Measurements from ENCODE around the gene CAPZB. TPM values are rescaled to one million over a fixed set of nuclear protein-coding genes. Genes with fewer than 3 reads are reported as not detected.

CAPZB gene
- total RNA-seq, 1 donor from 2014 or later = 160 TPM

DNA sequence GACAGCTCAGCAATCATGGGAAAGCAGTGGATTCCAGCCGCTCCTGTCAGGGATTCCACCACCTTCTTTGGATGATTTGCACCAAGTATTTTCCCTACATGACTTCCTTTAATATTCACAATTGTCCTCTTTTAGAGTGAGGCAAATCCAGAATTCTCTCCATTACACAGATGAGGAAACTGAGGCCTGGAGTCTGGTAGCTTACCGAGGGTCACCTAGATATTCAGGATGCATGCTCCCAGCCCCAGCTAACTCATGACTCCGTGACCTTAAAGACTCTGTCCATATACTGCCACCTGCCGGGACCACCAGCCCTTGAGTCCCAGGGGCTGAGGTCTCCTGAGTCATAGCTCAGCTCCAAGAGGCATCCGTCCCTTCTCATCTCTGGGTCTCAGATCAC is 80.6 kb downstream of the CAPZB start:
- DNase-seq = no peak

DNA sequence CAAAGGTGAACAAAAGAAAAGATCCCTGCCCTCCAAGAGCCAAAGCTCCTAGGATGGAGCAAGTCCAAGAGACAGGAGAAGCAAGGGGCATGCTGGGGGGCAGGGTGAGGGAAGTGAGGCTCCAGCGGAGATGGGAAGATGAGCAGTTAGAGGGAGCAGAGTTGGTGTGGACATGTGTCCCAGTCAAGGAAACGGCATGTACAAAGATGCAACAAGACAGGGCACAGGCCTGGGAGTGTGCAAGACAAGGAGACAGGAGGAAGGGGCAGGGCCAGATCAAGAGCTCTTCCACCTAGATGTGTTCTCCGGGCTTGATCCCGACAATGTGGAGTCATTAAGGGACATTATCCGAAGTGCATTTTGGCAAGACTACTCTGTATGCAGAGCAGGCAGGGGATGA is 82.1 kb downstream of the CAPZB start:
- DNase-seq = no peak

DNA sequence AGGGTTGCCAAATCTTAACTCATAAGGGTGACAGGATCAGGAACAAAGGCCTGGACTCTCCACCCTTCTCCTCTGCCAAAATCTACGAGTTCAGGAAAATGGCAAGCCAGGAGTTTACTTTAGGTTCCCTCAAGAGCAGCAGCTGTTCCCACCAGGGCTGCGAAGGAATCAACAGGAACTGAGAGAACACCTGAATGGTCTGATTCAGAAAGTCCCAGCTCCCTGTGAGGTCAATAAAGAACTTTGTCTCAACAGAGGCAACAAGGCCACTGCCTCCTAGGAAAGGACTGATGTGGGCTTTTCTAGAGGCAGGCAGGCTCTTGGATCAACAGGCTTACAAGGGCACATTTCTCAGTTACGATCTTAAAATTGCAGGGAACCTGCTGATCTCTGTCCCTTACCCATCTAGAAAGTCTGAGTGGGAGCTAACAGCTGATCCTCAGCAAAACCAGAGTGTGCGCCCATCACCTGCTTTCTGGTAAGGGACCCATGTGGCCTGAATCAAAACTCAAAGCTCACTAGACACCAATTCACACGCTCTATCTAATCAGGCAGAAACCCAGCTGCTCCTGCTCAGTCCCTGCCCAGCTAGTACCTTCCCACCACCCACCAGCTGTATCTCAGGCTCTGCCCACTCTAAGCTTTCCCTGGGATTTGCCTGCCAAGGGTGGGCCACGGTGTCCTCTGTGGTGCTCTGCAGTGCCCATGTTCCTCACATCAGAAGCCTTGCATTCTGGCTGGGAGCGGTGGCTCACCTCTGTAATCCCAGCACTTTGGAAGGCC is 83.1 kb downstream of the CAPZB start:
- DNase-seq = peak; percentile 34

DNA sequence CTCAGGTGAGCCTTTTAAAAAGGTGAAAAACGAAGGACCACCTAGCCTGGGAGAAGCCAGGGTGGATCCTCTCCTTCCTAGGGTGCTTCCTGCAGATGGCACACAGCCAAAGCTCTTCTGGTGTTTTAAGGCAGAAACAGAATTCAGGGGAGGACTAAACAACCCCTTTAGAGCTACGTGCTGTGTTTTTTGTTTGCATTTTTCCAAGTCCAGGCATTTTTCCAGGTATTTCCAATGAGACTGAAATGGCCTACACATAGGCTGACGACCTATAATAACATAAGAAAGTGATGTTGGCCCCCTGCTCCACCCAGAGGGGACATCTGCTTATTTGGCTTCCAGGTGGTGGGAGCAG is 83.8 kb downstream of the CAPZB start:
- DNase-seq = no peak

DNA sequence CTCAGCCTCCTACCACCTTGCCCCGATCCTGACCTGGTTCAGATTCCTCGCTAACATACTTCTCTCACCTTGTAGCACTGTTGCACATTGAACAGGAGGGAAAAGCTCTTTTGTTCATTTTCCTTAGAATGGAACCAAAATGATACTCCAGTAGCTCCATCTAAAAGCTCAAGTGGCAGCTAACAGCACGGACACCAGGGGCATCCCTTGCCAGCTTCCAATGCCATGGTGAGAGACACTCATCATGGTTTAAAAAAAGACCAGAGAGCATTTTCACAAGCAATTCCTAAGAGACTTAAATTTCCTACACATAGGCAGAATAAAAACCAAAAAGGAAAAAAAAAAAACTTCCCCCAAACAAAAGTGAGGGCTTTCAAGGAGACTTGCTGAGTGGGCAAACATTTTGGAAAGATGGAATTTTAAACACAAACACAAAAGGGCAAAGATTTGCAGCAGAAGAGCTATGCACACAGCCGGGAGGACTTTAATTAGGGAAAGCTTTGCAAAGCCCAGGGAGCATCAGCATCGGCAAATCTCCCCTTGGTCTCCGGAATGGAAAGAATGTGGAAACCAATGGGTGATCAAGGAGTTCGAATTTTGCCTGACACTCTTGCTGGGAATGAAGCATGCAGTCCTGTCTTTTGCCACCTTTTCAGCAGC is 84.3 kb downstream of the CAPZB start:
- DNase-seq = no peak

DNA sequence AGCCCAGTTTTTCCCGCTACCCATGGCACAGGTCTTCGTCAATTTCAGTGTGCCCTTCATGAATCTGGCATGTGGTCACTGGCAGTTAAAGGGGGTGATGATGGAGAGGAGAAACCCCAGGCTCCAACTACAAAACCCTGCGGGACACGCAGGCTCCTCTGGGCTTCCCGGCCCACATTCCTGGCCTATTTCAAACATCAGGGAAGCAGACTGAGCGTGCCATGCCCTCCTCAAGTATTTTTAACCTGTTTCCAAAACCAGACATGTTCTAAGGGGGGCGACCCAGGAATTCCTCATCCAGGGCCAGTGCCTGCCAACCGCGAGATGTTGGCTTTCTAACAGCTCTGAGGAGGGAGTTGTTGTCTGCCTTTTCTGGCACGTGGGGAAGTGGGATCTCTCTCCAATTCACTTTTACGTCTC is 85.1 kb downstream of the CAPZB start:
- DNase-seq = no peak

DNA sequence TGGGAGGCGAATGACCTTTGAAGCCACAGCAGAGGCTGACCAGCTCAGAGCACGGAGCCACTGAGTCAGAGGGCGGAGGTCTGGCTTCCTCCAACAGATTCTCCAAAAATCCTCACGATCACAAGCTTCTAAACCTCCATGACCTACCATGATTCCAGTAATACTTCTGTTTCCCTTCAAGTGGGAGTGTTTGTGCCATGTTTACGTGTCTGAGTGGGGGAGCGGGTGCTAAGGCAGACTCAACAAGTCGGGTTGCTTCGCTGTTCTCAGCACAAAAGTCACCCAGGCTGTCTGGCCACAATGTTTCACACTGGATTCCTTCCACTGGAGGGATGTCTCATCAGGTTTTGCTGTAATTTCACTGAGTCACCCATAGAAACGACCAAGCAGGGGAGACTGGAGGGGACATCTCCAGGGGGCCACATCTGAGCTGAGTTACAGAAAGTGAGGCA is 87.0 kb downstream of the CAPZB start:
- no peak for DNase-seq

DNA sequence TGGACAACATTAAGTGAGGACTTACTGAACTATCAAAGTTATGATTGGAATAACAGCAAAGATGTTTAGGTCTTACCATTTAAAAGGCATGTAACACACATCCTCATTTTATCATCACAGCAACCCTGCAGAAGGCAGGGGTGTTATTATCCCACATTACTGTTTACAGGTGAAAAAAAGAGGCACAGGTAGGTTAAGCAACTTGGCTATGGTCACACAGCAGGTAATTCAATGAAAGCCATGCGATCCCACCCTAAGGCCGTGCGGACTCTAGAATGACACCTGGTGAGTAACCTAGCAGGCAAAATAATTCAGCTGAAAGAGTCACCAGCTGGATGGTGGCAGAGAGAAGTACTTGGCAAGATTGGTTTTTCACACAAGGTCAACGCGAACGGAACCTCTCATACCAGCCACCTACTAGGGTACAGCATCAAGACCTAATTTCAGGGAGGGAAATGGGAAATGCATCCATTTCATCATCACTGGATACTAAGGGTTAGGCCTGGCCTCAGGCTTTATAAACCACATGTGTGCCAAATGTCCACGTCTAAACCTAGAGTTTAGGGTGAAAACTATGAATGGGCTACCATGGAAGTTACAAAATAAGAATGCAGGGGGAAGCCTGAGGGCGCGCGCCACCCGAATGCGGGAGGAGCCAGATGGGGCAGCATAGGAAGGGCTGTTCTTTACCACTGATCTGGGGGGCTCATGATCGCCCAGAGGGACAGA is 88.0 kb downstream of the CAPZB start:
- DNase-seq = no peak

DNA sequence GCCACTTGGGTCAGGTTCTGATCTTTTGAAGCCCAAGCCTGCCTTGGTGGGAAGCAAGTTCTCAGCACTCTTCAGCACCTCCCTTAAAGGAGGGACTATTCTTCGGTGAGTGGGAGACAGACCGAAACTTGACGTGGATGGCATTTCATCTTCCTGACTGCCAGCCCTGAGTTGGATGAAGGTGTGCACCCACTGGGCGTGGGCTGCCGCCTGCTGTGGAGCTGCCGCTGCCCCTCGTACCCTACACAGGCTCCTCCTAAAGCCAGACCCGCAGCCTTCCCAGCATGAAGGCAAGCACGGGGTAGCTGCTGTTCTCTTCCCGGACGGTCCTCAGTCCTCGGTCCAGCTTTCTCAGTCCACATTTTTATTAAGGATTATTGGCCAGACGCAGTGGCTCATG is 89.1 kb downstream of the CAPZB start:
- DNase-seq = no peak

DNA sequence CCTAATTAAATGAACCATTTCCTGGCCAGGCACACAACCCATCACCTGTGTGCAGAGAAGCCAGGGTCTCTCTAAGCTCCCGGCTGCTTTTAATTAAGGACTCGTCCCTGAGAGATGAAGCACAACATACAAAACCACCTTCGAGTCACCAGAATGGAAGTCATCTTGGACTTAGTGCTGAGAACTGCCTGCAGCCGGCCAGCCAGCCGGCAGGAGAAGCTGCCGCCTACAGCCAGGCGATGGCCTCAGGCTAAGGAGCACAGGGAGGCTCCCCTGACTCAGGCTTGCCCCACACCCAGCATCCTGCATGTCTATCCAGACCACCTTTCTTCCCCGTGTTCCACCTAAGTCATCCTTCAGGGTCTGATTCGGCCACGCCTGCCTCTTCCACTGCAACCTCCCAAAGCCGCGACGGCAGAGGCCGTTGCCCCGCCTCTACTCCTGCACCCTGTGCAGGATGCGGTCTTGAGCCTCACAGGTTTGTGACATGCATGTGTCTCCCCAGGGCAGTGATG is 89.6 kb downstream of the CAPZB start:
- no peak for DNase-seq

DNA sequence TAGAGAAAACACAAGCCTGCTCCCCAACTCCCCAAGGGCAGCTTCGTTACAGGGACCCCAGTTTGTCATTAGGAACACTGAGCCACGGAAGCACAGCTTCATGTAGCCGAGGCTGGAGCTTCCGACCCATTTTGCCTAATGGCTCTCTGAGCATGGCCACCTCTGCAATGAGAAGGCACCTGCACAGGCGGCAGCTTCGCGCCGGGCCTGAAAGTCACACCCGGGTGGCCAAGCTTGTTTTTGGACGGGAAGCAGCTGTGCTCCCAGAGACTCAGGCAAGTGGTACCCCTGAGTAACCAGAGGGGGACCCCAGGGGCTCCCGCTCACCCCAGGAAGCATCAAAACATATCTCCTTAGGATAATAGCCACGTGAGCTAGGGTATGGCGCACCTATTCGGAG is 92.3 kb downstream of the CAPZB start:
- no peak for DNase-seq

DNA sequence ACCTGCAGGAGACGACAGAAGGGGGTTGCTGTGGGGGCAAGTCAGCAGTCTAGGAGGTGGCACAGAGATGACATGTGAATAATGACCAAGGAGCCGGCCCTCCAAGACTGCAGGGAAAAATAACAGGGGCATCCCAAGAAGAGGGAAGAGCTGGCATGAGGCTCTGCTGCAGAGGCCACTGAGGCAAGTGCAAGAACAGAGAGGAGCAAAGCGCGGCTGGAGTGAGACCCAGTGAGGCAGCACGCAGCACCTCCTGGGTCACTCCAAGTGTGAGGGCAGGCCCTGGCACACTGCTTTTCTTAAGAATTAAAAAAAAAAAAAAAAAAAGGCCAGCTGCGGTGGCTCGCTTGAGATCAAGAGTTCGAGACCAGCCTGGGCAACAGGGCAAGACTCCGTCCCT is 93.1 kb downstream of the CAPZB start:
- DNase-seq = no peak

DNA sequence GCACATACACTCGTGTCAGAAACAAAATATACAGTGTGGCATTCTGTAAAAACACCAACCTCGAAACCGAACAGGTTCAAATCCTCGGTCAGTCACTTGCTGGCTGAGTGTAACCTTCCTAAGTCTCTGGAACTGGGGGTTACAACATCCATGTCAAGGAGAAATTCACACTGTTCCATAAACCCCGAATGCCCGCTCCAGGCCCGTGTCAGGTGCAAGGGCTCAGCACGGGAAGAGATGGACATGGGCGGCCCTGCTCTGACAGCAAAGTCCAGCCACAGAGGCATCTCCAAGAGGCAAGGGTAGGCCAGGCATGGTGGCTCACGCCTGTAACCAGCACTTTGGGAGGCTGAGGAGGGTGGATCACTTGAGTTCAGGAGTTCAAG is 93.8 kb downstream of the CAPZB start:
- DNase-seq = no peak

DNA sequence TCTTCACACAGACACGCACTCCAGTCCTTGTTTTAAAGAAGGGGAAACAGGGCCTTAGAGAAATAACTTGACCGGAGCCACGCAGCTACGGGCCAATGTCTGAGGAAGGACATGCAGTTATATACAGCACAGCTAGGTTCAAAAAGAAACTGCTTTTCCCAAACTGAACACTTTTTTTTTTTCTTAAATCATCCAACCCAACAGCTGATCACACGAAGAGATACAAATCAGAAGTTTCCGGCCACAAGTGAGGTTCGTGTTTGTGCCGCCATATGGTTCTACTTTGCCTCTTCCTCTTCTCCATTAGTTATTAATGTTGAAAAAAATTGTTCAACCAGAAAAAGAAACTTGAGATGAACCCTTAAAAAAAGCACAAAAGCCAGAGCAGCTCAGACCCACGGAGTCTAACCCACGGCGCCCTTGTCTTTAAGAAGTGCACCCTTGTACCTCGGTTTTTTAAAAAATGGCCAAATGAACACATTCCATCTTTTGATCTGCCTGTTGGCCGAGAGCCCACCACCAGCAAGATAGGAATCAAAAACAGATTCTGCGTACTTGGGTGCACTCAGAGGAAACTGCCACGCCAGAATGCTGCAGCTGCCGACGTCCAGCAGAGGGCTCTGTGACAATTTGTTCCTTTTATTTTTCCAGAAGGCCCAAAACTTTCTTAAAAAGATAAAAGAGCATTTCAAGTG is 94.3 kb downstream of the CAPZB start:
- DNase-seq = peak; percentile 68

DNA sequence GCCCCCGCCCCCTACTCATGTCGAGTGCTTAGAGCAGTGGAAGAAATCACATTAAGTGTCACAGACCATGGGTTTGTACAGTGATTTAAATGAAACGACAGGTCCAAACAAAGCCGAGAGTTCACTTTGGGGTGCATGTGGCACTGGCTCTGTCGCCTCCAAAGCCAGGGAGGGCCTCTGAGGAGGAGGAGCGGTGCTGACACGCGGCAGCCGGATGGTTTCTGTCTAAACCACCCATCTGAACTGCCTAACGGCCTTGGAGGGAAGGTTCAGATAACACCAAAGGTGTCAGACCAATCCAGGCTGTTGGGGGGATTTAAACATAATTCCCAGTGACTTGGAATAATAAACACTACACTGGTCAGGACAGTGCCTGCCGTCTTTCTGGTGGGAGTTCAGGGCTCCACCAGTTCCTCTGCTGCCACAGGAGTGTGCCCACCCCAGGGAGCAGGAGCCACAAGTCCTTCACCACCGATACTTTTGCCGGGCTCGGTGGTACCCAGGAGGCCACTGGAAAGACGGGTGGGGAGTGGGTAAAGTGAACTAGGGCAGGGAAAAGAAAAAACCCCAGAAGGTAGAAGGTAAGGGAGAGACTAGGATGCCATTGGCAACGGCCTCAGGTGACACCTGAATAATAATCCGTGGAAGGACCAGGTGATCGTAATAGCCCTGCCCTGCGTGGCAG is 95.0 kb downstream of the CAPZB start:
- DNase-seq = no peak

DNA sequence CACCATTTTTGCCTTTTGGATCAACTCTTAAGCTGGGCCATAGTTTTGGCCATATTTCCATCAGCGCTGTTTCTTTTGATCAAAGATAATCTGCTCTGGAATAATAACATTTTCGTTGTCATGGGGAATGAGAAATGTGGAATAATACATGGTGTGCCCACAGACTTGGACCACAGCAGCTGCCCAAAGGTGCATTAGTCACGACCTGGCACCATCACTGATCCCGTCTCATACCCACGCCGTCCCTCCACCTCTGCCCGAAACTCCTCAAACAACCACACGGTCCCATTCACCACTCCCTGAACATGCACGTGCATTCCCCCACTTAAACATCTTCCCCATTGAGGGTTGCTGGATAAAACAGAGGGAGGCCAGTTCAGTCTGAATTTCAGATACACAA is 96.4 kb downstream of the CAPZB start:
- no peak for DNase-seq

DNA sequence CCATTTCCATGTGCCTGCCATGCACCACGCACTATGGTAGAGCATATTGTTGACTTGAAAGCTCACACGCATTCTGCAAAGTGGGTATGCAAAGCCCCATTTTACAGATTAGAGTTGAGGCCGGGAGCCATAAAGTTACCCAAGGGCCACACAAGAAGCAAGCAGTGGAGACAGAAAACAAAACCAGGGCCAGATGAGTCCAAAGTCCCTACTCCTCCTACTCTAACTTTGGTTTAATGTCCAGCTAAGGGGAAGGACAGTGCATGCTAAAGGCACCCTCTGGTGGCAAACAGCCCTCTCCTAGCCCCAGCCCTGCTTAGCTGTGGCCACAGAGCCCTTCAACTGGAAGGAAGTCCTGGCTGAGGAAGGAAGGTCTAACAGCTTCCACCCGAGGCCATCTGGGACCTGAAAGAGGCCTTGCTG is 98.3 kb downstream of the CAPZB start:
- DNase-seq = no peak

DNA sequence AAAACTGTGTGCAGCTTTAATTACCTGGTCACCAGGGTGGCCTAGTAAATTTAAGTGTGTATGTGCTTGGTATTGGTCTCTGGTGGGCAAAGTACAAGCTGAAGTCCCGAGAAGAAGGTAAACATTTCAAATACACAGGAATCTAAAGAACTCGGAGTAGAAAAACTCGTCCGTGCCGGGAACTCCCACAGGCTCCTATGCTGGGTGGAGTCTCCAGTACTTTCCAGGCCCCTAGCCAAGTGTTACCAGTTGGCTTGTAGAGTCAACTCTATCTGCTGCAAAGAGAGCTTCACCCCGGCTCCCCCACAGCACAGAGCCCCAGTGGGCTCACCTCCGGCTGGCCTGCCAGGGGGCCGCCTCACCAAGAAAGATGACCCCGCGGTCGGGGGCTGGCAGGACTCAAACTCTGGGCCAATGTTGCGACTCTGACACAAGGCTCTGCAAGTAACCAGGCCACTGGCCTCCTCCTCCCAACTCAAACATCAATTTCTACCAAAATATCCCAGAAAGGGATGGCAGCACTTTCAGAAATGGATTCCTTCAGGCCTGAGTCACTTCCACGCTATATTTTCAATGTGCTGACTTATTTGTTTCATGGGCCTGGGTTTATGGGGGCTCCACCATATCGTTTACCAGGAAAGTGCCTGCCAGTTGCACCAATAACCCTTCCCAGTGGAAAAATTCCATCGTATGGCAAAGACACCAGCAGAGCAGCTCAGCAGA is 99.3 kb downstream of the CAPZB start:
- peak; percentile 47 for DNase-seq

DNA sequence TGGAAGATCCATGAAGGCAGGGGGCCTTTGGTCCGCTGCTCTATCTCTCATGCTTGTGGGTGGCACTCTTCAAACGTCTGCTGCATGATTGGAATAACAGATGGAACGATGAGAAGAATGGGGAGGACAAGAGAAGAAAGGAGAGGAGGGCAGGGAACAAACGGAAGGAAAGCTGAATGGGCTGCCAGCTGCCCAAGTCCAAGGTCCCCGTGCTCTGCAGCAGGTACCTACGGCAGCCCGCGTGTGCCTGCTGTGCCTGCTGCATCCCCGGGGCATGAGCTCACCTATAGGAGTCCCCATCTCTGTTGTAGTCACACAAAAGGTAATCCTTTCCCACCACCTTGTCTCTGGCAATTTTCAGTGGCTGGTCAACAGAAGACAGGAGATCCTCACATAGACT is 100.1 kb downstream of the CAPZB start:
- DNase-seq = no peak

DNA sequence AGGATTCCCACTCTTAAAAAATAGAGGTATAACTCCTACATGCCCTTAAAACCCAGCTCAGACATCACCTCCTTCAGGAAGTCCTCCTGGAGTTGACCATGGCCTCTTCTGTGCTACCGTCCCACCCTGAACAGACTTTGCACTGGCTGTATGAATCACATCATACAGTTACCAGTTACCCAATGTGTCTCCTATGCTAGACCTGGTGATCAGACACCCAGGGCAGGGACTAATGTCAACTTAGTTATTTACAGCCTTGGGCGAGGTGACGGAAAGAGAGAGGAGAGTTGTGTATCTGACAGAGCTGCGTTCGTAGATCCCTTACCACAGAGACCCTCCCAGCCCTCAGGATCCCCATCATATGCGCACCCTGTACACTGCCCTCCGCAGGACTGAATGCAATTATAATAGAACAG is 100.6 kb downstream of the CAPZB start:
- DNase-seq = no peak

DNA sequence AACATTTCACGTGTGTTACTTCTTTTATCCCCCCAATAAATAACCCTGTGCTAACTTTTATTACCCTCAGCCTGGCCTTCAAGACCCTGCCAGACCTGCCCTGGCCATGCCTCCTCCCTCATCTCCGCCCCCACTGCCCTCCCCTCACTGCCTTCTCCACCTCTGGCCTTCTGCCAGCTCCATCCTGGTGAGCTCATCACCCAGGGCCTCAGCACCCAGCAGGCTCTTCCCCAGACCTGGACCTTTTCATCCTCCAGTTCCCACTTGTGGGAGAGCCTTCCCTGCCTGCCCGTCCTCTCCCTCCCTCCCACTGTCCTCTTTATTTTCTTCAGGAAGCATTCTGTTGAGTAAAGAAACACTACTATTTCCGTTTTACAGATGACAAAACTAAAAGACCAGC is 101.2 kb downstream of the CAPZB start:
- DNase-seq = peak; percentile 63

DNA sequence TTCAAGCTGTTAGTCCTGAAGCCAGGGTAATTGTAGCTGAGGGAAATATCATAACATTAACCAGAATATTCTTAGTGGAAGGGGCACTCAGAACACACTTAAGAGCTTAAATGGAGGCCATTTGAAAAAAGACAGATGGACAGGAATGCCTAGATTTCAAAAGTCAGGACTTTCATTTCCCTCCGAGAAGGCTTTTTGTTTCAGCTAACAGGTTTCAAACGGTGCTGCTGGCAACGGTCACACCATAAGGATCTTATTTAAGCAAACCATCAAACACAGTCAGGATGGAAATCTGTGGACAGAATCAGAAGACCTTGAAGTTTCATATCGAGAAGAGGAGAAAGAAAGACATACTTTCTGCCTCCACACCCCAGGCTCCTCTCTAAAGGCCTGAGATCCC is 103.1 kb downstream of the CAPZB start:
- no peak for DNase-seq

All from dermis blood vessel endothelial cell (primary cell).